ENCODE results near the gene TP53TG5.
"Not testable (repeated sequence)": the region's sequence is repeated elsewhere in the genome, so short reads cannot be mapped to it uniquely, and the experiment has no call there.

Gene TP53TG5

GRCh38 chr20:45363611-45364492 is 14.3 kb downstream of the TP53TG5 start:
- no peak for DNase-seq

GRCh38 chr20:45362804-45363610 is 15.1 kb downstream of the TP53TG5 start, which contains the start of gene SYS1:
SYS1 (plus strand) TSS chr20:45363156; CDS start chr20:45363532, 376 bp downstream.
- DNase-seq = peak; percentile 100

- DNase-seq = no peak
These were observed 16.3 kb downstream of the TP53TG5 start for GRCh38 chr20:45361793-45362192.

GRCh38 chr20:45359406-45360148 is 18.5 kb downstream of the TP53TG5 start:
- DNase-seq = no peak

- no peak for DNase-seq
These were observed 19.1 kb downstream of the TP53TG5 start for GRCh38 chr20:45359069-45359405.

GRCh38 chr20:45358282-45359068 is 19.6 kb downstream of the TP53TG5 start:
- no peak for DNase-seq

GRCh38 chr20:45355209-45356084 is 22.7 kb downstream of the TP53TG5 start:
- DNase-seq = peak; percentile 18

GRCh38 chr20:45354423-45355208 is 23.5 kb downstream of the TP53TG5 start:
- DNase-seq = peak; percentile 29

GRCh38 chr20:45353746-45354145 is 24.4 kb downstream of the TP53TG5 start:
- no peak for DNase-seq

GRCh38 chr20:45352729-45353128 is 25.4 kb downstream of the TP53TG5 start:
- DNase-seq = no peak

GRCh38 chr20:45350795-45351194 is 27.3 kb downstream of the TP53TG5 start:
- DNase-seq = not testable (repeated sequence)

GRCh38 chr20:45350217-45350616 is 27.9 kb downstream of the TP53TG5 start:
- no peak for DNase-seq

- peak; percentile 66 for DNase-seq
These were observed 30.0 kb downstream of the TP53TG5 start, which contains the start of gene SDC4 for GRCh38 chr20:45347936-45348778. SDC4 (minus strand) TSS chr20:45348424; CDS start chr20:45348384, 40 bp downstream.

GRCh38 chr20:45347297-45347935 is 30.7 kb downstream of the TP53TG5 start:
- DNase-seq = no peak

GRCh38 chr20:45346851-45347250 is 31.3 kb downstream of the TP53TG5 start:
- no peak for DNase-seq

GRCh38 chr20:45346291-45346718 is 31.8 kb downstream of the TP53TG5 start:
- DNase-seq = no peak

GRCh38 chr20:45345104-45345936 is 32.8 kb downstream of the TP53TG5 start:
- no peak for DNase-seq
